ENCODE data around the gene SGMS1.

DNA sequence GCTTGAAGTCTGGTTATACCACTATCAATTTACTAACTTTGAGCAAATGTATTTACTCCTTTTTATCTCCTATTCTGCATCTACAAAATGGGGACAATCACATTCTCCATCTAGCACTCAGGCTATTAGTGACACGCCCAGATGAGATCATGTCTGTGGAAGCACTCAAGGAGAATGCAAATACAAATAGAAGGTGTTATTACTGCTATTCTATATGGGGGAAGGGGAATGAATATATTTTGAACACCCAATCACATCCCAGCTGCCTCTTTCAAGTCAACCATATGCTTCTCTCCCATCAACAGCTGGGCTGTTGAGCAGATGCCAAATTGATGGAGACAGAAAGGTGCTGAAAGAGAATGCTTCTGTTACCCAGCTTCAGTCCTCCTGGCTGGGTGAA, 23.5 kb downstream of the SGMS1 start:
- TF ChIP-seq, protein P1, sequence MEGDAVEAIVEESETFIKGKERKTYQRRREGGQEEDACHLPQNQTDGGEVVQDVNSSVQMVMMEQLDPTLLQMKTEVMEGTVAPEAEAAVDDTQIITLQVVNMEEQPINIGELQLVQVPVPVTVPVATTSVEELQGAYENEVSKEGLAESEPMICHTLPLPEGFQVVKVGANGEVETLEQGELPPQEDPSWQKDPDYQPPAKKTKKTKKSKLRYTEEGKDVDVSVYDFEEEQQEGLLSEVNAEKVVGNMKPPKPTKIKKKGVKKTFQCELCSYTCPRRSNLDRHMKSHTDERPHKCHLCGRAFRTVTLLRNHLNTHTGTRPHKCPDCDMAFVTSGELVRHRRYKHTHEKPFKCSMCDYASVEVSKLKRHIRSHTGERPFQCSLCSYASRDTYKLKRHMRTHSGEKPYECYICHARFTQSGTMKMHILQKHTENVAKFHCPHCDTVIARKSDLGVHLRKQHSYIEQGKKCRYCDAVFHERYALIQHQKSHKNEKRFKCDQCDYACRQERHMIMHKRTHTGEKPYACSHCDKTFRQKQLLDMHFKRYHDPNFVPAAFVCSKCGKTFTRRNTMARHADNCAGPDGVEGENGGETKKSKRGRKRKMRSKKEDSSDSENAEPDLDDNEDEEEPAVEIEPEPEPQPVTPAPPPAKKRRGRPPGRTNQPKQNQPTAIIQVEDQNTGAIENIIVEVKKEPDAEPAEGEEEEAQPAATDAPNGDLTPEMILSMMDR (IDR thresholded peaks at IDR 0.05; ENCODE audit: low read depth, low read length, poor library complexity, severe bottlenecking) = no peak
- no peak for TF ChIP-seq EZH2phosphoT487 (IDR thresholded peaks at IDR 0.05; ENCODE audit: borderline replicate concordance, low read length)

Measured in DOHH2 (cell line).